GM23338 (cell line): Measurements from ENCODE around the gene VENTX.
A peak's percentile ranks its signal among the peaks of the same experiment; 100 is the strongest.

Experiments used
- CTCF ChIP-seq, 2 experiments: fragments of 200-600 bp in 1 of 2; sonication (generic) in 1 of 2; conservative IDR thresholded peaks; 2 replicates each; pipeline versions ENCODE4 v1.5.1 to v1.6.1; 2016 to 2017; ENCODE audit warnings: antibody characterized with exemption in 2 of 2, low read depth in 2 of 2, mild to moderate bottlenecking in 2 of 2, moderate library complexity in 1 of 2
- EZH2 ChIP-seq: fragments of 200-600 bp; sonication (generic); IDR thresholded peaks from one replicate; pipeline ENCODE4 v1.8.0; 2017; ENCODE audit warnings: antibody characterized with exemption, mild to moderate bottlenecking, low read depth; ENCODE audit not compliant: unreplicated experiment
- POLR2AphosphoS5 ChIP-seq: IDR thresholded peaks from 2 replicates; pipeline ENCODE4 v1.6.1; 2016; ENCODE audit warnings: antibody characterized with exemption, low read depth
- REST ChIP-seq: IDR thresholded peaks from one replicate; pipeline ENCODE4 v1.6.1; 2018; ENCODE audit warnings: antibody characterized with exemption; ENCODE audit not compliant: unreplicated experiment

- TF ChIP-seq CTCF (conservative IDR thresholded peaks at IDR 0.05; ENCODE audit: low read depth in 2 of 2) (no peak), REST (no peak), EZH2 (no peak), POLR2AphosphoS5 (peak; percentile 70)
These were observed 24.2 kb downstream of the VENTX start for GRCh38 chr10:133261726-133262325.
